Caco-2 (cell line): ENCODE measurements around the gene GSTA2. TPM values are rescaled to one million over a fixed set of nuclear protein-coding genes. Genes with fewer than 3 reads are reported as not detected.
A peak's percentile ranks its signal among the peaks of the same experiment; 100 is the strongest.
"Not testable (repeated sequence)": the region's sequence is repeated elsewhere in the genome, so short reads cannot be mapped to it uniquely, and the experiment has no call there.

Source experiments
- Bru-seq: library from RNA; stranded (reverse); fragments of 400-500 nt; gene quantifications from one replicate; lab custom pipeline; 2021; lab: Mats Ljungman, UMichigan
- BruChase-seq, 2 experiments: library from RNA; stranded (reverse); fragments of 400-500 nt; gene quantifications; one replicate each; lab custom pipeline; 2021; lab: Mats Ljungman, UMichigan
- BruUV-seq: library from RNA; stranded (reverse); fragments of 400-500 nt; replicated peaks from 2 replicates; lab custom pipeline; 2021; lab: Mats Ljungman, UMichigan
- CTCF ChIA-PET: fragments of 300-600 bp; sonication (Branson Sonifier 250); formaldehyde crosslinking; loops from one replicate; lab custom pipeline; 2022; ENCODE audit warnings: antibody characterized with exemption; lab: Charles Lee
- POLR2A ChIA-PET: fragments of 300-600 bp; sonication (Branson Sonifier 250); formaldehyde crosslinking; loops from one replicate; lab custom pipeline; 2022; ENCODE audit warnings: antibody characterized with exemption; lab: Charles Lee
- DNase-seq, 2 experiments: peaks; one replicate each; pipeline versions ENCODE4 v3.0.0 to v3.0.0-alpha.2; 2020 to 2022
- H3K27me3 ChIP-seq: replicated peaks from 2 replicates; pipeline ENCODE4 v1.6.0; 2011; ENCODE audit warnings: low read length; ENCODE audit not compliant: control insufficient read depth, insufficient read depth
- H3K36me3 ChIP-seq: 2 replicates; pipeline ENCODE4 v1.5.1; 2011; ENCODE audit warnings: low read length; ENCODE audit not compliant: control insufficient read depth, insufficient read depth
- H3K4me1 ChIP-seq: fragments of 250-450 bp; sonication (Bioruptor Pico); 2 replicates; pipeline ENCODE4 v1.5.1; 2020; ENCODE audit warnings: mild to moderate bottlenecking
- H3K4me3 ChIP-seq: 2 replicates; pipeline ENCODE4 v1.5.1; 2011; ENCODE audit warnings: low read depth, mild to moderate bottlenecking, control low read depth, low read length
- H3K9me3 ChIP-seq: fragments of 250-450 bp; sonication (Bioruptor Pico); 2 replicates; pipeline ENCODE4 v1.5.1; 2020; ENCODE audit warnings: mild to moderate bottlenecking, moderate library complexity
- H3K27ac Mint-ChIP-seq: one replicate; pipeline ENCODE4 v1.8.0; 2022; ENCODE audit warnings: mixed read lengths; ENCODE audit not compliant: unreplicated experiment
- H3K27me3 Mint-ChIP-seq: one replicate; pipeline ENCODE4 v1.8.0; 2022; ENCODE audit warnings: mixed read lengths; ENCODE audit not compliant: insufficient read depth, unreplicated experiment
- H3K36me3 Mint-ChIP-seq: one replicate; pipeline ENCODE4 v1.8.0; 2022; ENCODE audit warnings: mild to moderate bottlenecking, mixed read lengths; ENCODE audit not compliant: insufficient read depth, unreplicated experiment
- H3K4me1 Mint-ChIP-seq: one replicate; pipeline ENCODE4 v1.8.0; 2022; ENCODE audit warnings: low read depth, mixed read lengths; ENCODE audit not compliant: unreplicated experiment
- H3K4me3 Mint-ChIP-seq: one replicate; pipeline ENCODE4 v1.8.0; 2022; ENCODE audit warnings: mild to moderate bottlenecking, moderate library complexity, mixed read lengths; ENCODE audit not compliant: unreplicated experiment
- H3K9me3 Mint-ChIP-seq: one replicate; pipeline ENCODE4 v1.8.0; 2022; ENCODE audit warnings: mixed read lengths; ENCODE audit not compliant: unreplicated experiment
- intact Hi-C: fragments of 100-400 bp; cut with micrococcal nuclease; formaldehyde crosslinking; loops from one replicate; pipeline ENCODE4 v1.10.0; 2022; ENCODE audit not compliant: unreplicated experiment
- long read RNA-seq: library from polyadenylated mRNA; stranded (forward); transcript quantifications from one replicate; pipeline ENCODE4 v2.0.0, GENCODE V29; 2022
- total RNA-seq: library from RNA; stranded (reverse); gene quantifications from 2 replicates; pipeline ENCODE4 v1.2.3, GENCODE V29; 2022
- TF ChIP-seq, protein P1 (sequence below), 2 experiments: fragments of 200-600 bp in 1 of 2; IDR thresholded peaks; 1 replicate in 1 of 2; 2 replicates in 1 of 2; pipeline versions ENCODE4 v1.5.1 to v1.8.0; 2011 to 2022; ENCODE audit warnings: antibody characterized with exemption in 1 of 2, control low read depth in 1 of 2, inconsistent platforms in 1 of 2, low read depth in 1 of 2, low read length in 1 of 2, mild to moderate bottlenecking in 1 of 2, moderate library complexity in 1 of 2; ENCODE audit not compliant: insufficient read depth in 1 of 2, severe bottlenecking in 1 of 2, unreplicated experiment in 1 of 2

GSTA2 gene
- total RNA-seq: 51.6 and 65.4 TPM in 2 replicates
- percentile 79 among the genes with signal in this experiment for Bru-seq, nascent RNA
- percentile 64 among the genes with signal in this experiment for BruChase-seq, experiment 1, labeled RNA remaining after a 2-hour chase
- BruChase-seq, experiment 2, labeled RNA remaining after a 6-hour chase: percentile 82 among the genes with signal in this experiment
- long read RNA-seq, transcript GSTA2-201 (7 exons, 1,313 nt): major isoform, 81 of 88 reads
- long read RNA-seq, partial matches to known transcripts: 3 of 88 reads
- long read RNA-seq, other reads (novel, unspliced or antisense): 4 of 88 reads

DNA sequence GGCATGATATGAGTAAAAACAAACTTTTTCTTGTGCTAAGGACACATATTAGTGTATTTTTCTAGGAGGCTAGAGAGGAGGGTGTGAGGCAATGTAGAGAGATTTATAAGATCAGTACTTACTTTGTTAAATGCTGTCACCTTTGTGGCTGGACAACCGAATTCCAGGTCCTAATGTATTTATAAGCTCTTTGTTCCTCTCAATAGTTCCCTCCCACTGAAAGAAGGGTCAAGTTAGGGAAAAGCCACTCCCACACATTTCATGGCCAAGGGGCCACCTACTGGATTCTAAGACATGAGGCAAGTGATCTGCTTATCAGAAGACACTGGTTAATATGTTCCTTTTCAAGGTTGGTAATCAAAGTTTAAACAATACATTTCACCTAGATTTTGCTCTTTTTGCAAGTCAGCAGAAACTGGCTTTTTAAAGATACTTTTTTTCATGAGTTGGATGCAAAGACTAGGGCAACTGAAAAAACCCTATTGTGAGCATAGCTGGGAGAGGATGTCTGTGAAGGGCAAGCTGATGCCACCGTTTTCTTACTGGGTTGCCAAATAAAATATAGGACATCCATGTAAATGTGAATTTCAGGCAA lies at the start of gene GSTA2:
Gene GSTA2, minus strand, starts transcription at position 154 of the 595 bp plus-strand sequence. CDS start 5,528 bp downstream, outside the sequence.
- H3K27me3 Mint-ChIP-seq, H3K9me3 Mint-ChIP-seq, H3K27me3 ChIP-seq, H3K36me3 ChIP-seq, BruUV-seq, H3K9me3 ChIP-seq, H3K4me1 ChIP-seq: not testable (repeated sequence)
- Mint-ChIP-seq H3K4me3 (peak within 1 kb of the TSS; percentile 69), H3K27ac (peak within 1 kb of the TSS; percentile 56), H3K4me1 (peaks cover 16% of the 10 kb centered on the region), H3K36me3 (peaks cover 23% of the 10 kb centered on the region)
- ChIA-PET POLR2A (interaction anchor here (0.6 to 1.2 kb wide), 2 partner anchors 38 to 40 kb away, joined by 4 to 10 read pairs; partner anchors contain the start of gene GSTA1), CTCF (interaction anchor here (0.6 to 1.9 kb wide), 6 partner anchors 38 to 356 kb away, joined by 4 to 23 read pairs (median 6); partner anchors contain the start of gene GSTA1)
- peak; percentile 64 to 70 for DNase-seq
- intact Hi-C loops: loop anchor here (1.0 to 5.0 kb wide), 2 partner anchors 39 to 347 kb away; partner anchors contain the start of gene GSTA1
- TF ChIP-seq, protein P1, sequence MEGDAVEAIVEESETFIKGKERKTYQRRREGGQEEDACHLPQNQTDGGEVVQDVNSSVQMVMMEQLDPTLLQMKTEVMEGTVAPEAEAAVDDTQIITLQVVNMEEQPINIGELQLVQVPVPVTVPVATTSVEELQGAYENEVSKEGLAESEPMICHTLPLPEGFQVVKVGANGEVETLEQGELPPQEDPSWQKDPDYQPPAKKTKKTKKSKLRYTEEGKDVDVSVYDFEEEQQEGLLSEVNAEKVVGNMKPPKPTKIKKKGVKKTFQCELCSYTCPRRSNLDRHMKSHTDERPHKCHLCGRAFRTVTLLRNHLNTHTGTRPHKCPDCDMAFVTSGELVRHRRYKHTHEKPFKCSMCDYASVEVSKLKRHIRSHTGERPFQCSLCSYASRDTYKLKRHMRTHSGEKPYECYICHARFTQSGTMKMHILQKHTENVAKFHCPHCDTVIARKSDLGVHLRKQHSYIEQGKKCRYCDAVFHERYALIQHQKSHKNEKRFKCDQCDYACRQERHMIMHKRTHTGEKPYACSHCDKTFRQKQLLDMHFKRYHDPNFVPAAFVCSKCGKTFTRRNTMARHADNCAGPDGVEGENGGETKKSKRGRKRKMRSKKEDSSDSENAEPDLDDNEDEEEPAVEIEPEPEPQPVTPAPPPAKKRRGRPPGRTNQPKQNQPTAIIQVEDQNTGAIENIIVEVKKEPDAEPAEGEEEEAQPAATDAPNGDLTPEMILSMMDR (IDR thresholded peaks at IDR 0.05; ENCODE audit: insufficient read depth in 1 of 2, low read depth in 1 of 2, low read length in 1 of 2, severe bottlenecking in 1 of 2, unreplicated experiment in 1 of 2): peak in 1 of 2 experiments; percentile 32
- H3K4me3 ChIP-seq: peak within 1 kb of the TSS; percentile 43

DNA sequence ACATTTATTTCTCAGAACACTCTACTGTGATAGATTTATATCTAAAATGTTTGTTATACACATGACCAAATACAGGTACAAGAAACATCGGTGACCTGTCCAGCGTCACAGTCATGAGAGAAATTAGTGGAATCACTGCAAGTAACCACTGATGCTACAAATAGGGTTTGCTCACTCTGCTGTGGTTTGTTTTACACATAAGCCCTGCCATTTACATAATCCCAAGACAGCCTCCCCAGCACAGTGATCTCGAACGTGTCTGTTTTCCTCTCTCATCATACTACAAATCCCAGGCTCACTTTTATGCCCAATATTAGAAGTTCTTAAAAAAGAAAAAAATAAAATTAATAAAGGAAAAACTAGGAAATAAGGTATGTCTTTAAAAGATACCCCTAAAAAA lies 46.5 kb upstream of the GSTA2 start:
- POLR2A ChIA-PET, BruUV-seq, intact Hi-C loops: not testable (repeated sequence)

DNA sequence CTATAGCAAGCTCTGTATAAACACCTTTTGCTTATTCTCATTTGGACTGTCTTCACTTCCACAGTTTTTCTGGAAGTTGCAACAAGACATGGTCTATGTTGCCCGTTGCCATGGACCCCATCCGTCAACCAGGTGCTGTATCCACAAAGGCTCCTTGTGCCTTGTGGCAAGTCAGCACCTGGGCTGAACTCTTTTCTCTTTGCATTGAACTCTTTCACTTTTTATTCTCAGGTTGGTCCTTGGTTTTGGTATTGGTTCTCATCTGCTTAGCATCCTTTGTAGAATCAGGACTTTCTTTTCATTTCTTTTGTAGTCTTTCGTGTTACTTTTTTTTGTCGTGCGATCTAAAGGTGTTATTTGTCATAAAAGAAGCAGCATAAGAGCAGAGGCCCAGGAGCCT lies 45.4 kb upstream of the GSTA2 start:
- TF ChIP-seq, protein P1 (IDR thresholded peaks at IDR 0.05; ENCODE audit: insufficient read depth in 1 of 2, low read depth in 1 of 2, low read length in 1 of 2, severe bottlenecking in 1 of 2, unreplicated experiment in 1 of 2): no peak
- H3K27me3 Mint-ChIP-seq: no peaks in the 10 kb centered on the region
- H3K4me3 ChIP-seq: no peak overlapping the region
- ChIA-PET POLR2A (no interaction called here), CTCF (no interaction called here)
- DNase-seq: no peak
- intact Hi-C loops: no loop called here
- BruUV-seq: no TSS peak
- H3K9me3 ChIP-seq: no peaks in the 10 kb centered on the region
- no peaks in the 10 kb centered on the region for H3K4me1 Mint-ChIP-seq
- H3K27ac Mint-ChIP-seq: no peak overlapping the region
- no peaks in the 10 kb centered on the region for H3K36me3 Mint-ChIP-seq
- H3K36me3 ChIP-seq: no peaks in the 10 kb centered on the region
- H3K4me1 ChIP-seq: no peaks in the 10 kb centered on the region
- H3K27me3 ChIP-seq: no peaks in the 10 kb centered on the region
- no peak overlapping the region for H3K4me3 Mint-ChIP-seq
- no peaks in the 10 kb centered on the region for H3K9me3 Mint-ChIP-seq

More for the DNA sequence above, 46.5 kb upstream of the GSTA2 start:
- CTCF ChIA-PET, H3K4me1 Mint-ChIP-seq, H3K4me3 Mint-ChIP-seq, DNase-seq, H3K27me3 ChIP-seq, H3K4me3 ChIP-seq, H3K27ac Mint-ChIP-seq, H3K4me1 ChIP-seq, H3K27me3 Mint-ChIP-seq, H3K36me3 ChIP-seq, H3K9me3 Mint-ChIP-seq, H3K36me3 Mint-ChIP-seq, H3K9me3 ChIP-seq: not testable (repeated sequence)

DNA sequence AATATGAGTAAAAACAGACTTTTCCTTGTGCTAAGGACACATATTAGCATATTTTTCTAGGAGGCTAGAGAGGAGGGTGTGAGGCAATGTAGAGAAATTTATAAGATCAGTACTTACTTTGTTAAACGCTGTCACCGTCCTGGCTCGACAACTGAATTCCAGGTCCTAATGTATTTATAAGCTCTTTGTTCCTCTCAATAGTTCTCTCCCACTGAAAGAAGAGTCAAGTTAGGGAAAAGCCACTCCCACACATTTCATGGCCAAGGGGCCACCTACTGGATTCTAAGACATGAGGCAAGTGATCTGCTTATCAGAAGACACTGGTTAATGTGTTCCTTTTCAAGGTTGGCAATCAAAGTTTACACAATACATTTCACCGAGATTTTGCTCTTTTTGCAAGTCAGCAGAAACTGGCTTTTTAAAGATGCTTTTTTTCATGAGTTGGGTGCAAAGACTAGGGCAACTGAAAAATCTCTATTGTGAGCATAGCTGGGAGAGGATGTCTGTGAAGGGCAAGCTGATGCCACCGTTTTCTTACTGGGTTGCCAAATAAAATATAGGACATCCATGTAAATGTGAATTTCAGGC lies 40.5 kb upstream of the GSTA2 start, which contains the start of gene GSTA1:
Gene GSTA1, minus strand, starts transcription at position 149 of the 588 bp plus-strand sequence. CDS start 4,549 bp downstream, outside the sequence.
- ChIA-PET POLR2A (interaction anchor here (0.6 kb wide), 1 partner anchor 41 kb away, joined by 4 read pairs; the partner anchor contains the start of gene GSTA2), CTCF (interaction anchor here (0.5 to 0.9 kb wide), 2 partner anchors 26 to 41 kb away, joined by 3 to 8 read pairs; partner anchors contain the start of gene GSTA2)
- H3K9me3 Mint-ChIP-seq, H3K27me3 ChIP-seq, H3K36me3 Mint-ChIP-seq, H3K9me3 ChIP-seq, H3K4me3 Mint-ChIP-seq, DNase-seq, H3K36me3 ChIP-seq, H3K27ac Mint-ChIP-seq, H3K4me1 Mint-ChIP-seq, BruUV-seq, H3K4me1 ChIP-seq, H3K27me3 Mint-ChIP-seq: not testable (repeated sequence)
- intact Hi-C loops: loop anchor here (2.0 to 5.0 kb wide), 2 partner anchors 41 to 79 kb away; partner anchors contain the start of gene GSTA2
- H3K4me3 ChIP-seq: 0 out of 2 replicates have a peak within 1 kb of the TSS, but pooled peaks have one; percentile 21
